Glomerular endothelial cell (primary cell): ENCODE results near the gene TXNDC2. TPM values are rescaled to one million over a fixed set of nuclear protein-coding genes. Genes with fewer than 3 reads are reported as not detected.
"Not testable (repeated sequence)": the region's sequence is repeated elsewhere in the genome, so short reads cannot be mapped to it uniquely, and the experiment has no call there.

ENCODE experiments used
- DNase-seq: peaks from one replicate; pipeline ENCODE4 v3.0.0-alpha.2; 2011; ENCODE audit warnings: low read depth, low spot score; ENCODE audit errors: extremely low read depth
- total RNA-seq: library from RNA; depleted of rRNA; stranded (reverse); fragments of >200 nt; gene quantifications from 2 replicates; pipeline ENCODE4 v1.2.3, GENCODE V29; 2015

Gene TXNDC2
- total RNA-seq, 1 donor from 2014 or later = not detected

DNA sequence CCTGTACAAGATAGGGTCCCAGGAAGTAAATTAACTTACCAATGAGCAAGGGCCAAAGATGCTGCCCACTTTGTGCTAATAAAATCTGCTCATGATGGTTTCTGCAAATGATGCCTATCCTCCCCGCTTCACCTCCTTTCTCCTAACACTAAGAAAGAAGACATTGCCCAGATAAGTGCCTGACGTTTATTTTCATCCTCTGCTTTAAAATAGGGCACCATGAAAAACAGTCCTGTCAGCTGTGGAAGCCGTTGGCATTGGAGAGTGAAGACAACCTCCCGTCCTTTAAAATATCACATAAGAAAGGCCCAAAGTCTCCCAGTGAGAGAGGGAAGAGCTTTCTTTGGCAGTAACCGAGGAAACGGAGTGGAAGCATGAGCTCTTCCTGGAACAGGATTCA is 1.7 kb upstream of the TXNDC2 start:
- no peak for DNase-seq

DNA sequence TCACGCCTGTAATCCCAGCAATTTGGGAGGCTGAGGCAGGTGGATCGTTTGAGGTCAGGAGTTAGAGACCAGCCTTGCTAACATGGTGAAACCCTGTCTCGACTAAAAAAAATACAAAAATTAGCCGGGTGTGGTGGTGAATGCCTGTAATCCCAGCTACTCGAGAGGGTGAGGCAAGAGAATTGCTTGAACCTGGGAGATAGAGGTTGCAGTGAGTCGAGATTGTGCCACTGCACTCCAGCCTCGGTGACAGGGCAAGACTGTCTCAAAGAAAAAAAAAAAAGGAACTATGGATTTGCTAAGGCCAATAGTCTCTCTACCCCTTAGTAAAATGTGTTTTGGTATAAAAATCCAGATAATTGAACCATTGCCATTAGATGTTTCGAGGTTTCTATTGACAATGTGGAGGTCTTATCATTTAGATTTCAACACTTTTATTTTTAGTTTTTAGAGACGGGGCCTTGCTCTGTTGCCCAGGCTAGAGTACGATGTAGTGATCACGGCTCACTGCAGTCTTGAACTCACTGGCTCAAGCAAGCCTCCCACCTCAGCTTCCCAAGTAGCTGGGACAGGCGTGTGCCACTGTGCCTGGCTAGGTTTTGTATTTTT is 1.1 kb upstream of the TXNDC2 start:
- no peak for DNase-seq

DNA sequence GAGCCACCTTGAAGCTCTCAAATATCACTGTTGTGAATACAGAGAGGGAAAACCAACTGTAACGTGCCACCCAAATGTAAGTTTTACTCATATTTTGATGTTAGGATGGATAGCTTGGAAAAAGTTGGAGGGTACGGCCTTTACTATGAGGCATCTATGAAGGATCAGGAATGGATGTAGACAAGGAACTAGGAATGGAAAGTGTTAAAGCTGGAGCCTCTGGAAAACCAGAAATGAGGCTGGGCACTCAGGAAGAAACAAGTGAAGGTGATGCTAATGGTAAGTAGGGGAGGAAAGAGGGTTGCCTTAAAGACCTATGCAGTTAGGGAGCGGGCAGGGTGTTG is 204 bp downstream of the TXNDC2 start:
- no peak for DNase-seq

DNA sequence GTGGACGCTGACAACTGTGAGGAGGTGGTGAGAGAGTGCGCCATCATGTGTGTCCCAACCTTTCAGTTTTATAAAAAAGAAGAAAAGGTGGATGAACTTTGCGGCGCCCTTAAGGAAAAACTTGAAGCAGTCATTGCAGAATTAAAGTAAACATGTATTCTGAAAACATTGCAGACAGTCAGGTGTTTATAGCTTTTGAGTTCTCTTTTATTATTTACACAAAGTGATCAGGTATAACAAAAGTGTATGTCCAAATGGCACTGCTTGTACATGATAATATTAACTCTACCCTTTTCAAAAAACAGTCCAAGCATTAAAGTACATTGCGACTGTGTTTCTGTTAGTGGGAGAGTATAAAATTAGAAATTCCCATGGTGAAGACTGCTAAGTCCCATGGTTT is 2.2 kb downstream of the TXNDC2 start:
- DNase-seq = no peak

DNA sequence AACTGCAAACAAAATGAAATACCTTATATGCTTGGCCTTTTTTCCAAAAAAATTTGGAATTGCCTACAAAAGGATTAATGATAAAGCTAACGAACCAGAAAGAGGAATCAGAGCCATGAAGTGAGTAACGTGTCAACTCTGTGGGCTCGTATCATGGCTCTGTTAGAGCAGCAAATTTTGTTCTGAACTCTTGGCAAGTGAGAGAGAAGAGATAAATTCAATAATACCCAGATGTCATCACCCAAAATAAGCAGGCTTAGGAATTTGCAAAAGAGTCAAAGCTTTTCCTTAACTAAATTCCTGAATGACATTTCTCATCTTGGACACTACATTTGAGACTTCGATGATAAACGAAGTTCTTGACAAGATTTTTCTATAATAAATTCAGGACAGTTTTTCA is 4.4 kb downstream of the TXNDC2 start:
- no peak for DNase-seq

DNA sequence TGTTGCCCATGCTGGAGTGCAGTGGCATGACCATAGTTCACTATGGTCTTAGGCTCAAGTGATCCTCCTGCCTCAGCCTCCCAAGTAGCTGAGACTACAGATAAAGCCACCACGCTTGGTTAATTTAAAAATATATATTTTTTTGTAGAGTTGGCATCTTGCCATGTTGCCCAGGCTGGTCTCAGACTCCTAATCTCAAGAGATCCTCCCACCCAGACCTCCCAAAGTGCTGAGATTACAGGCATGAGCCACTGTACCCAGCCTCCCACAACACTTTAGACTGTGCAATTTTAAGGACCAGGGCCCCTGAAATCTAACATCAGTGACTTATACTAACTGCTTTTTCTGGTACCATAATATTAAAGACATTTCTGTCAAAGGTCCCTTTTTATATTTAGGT is 5.2 kb downstream of the TXNDC2 start:
- no peak for DNase-seq

DNA sequence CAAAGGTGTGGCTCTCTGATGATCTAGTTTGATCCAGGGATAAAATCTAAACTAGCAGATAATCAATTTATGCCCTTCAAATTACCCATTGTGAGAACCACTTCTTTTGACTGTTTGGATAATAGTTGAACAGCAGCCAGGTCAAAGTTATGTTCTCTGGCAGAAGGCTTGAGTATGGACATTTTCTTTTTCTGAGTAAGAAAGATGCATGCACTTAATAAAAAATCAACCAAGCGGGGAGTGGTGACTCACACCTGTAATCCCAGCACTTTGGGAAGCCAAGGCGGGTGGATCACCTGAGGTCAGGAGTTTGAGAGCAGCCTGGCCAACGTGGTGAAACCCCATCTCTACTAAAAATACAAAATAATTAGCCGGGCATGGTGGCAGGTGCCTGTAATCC is 5.7 kb downstream of the TXNDC2 start:
- DNase-seq = not testable (repeated sequence)

DNA sequence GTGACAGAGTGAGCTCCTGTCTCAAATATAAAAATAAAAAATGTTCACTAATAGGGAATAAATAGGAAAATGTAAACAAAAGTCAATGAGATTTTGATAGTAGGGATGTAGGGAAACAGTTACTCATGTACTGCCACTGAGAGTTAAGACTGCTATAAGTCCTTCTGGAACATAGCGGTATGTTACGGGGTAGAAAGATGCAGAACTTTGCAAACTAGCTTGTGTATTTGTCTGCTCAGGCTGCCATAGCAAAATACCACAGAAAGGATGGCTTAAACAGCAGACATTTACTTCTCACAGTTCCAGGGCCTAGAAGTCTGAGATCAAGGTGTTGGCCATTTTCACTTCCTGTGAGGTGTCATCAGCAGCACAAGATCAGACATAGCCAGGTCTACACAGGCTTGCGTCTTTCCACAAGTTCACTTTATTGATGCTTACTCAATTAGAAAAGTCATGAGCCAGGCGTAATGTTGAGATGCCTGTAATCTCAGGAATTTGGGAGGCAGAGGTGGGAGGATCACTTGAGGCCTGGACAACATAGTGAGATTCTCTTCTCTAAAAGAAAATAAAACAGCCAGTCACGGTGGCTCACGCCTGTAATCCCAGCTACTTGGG is 8.8 kb downstream of the TXNDC2 start:
- DNase-seq = no peak

DNA sequence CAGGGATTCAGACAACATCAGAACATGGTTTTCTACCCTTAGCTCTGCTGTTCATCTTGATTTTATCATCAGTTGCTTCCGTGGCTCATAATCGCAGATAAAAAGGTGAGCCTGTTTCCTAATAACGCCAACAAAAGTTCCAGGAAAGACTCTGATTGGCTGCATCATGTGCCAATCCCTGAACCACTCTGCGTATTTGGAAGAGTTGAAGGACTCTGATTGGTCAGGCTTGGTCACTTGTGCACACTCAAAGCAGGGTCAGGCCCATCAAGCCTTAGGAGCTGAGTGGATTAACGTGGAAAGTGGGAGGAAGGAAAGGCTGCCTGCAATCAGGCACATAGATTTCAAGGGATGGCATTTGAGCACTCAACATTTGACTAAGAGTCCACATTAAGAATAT is 11.4 kb downstream of the TXNDC2 start:
- no peak for DNase-seq

DNA sequence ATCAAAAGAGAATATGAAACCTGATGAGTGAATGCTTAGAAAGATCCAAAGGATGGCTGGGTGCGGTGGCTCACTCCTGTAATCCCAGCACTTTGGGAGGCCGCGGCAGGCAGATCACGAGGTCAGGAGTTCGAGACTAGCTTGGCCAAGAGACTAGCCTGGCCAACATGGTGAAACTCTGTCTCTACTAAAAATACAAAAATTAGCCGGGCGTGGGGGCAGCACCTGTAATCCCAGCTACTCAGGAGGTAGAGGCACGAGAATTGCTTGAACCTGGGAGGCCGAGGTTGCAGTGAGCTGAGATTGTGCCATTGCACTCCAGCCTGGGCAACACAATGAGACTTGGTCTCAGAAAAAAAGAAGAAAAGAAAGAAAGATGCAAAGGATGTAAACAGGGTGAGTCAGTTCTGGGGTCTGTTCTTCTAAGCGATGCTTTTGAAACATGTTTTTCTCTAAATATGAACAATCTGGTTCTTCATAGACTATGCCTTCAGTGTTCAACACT is 12.1 kb downstream of the TXNDC2 start:
- not testable (repeated sequence) for DNase-seq

DNA sequence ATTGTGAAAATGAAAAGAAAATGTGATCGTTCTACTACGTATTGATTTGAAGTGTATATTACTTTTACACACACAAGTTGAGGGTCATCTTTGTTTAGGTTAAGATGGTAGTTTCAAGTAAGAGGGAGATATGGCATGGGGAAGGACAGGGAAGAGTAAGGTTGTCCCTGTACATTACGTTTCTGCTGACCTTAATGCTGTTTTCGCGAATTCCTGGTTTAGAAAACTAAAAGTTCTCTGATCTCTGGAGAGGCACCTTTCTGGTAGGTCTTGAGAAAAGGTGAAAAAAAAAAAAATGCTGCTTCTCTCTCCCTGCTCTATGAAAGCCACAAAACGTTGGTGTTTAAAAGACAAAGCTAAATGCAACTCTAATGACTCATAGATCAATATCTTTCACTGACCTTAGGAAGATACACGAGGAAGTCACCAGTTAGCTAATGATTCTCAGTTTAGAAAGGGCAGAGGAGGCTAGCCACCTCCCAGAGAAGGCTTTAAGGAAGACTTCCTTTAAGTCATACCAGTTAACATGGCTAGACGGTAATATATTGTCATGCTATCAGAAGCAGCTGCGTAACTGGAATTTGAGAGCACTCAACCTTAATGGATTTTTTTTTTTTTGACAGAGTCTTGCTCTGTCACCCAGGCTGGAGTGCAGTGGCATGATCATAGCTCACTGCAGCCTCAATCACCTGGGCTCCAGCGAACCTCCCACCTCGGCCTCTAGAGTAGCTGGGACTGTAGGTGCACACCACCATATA is 13.2 kb downstream of the TXNDC2 start:
- no peak for DNase-seq

DNA sequence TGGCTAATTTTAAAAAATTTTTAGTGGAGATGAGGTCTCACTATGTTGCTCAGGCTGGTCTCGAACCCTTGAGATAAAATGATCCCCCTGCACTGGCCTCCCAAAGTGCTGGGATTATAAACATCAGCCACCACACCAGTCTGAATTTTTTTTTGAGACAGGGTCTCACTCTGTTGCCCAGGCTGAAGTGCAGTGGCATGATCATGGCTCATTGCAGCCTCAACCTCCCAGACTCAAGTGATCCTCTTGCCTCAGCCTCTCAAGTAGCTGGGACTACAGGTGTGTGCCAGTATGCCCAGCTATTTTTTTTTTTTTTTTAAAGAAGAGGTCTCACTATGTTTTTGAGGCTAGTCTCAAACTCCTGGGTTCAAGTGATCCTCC is 13.8 kb downstream of the TXNDC2 start:
- not testable (repeated sequence) for DNase-seq

DNA sequence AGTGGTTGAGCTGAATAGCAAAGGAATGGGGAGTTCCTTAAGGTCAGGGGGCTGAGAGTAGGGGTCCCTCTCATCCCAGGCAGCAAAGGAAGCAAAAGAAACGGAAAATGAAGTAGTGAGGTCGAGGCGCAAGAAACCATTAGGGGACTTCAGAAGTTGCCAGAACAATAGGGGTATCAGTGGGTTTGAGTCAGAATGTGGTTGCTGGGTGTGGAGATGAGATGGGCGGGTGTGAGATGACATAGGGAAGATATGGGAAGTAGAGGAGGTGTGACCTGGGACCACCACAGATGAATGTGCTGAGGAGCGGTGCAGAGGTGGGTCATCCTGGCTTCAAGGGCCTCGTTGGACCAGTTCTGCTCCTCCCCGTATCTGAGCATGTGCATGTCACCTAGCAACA is 14.9 kb downstream of the TXNDC2 start:
- DNase-seq = no peak

DNA sequence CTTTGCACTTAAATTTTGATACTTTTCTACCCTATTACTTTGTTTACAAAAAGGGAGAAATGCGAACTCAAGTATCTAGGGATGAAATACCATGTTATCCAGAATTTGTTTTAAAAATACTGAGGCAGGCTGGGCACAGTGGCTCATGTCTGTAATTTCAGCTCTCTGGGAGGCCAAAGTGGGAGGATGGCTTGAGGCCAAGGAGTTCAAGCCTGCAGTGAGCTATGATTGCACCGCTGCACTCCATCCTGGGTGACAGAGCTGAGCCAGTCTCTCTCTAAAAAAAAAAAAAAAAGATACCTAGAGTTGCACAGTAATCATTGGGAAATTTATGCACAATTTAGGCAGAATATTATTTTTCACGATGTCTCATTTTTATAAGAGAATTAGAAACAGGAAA is 15.6 kb downstream of the TXNDC2 start:
- no peak for DNase-seq

DNA sequence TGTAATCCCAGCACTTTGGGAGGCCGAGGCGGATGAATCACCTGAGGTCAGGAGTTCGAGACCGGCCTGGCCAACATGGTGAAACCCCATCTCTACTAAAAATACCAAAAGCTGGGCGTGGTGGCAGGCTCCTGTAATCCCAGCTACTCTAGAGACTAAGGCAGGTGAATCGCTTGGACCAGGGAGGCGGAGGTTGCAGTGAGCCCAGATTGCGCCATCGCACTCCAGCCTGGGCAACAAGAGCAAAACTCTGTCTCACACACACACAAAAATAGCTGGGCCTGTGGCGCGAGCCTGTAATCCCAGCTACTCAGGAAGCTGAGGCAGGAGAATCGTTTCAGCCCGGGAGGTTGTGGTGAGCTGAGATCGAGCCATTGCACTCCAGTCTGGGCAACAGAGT is 16.5 kb downstream of the TXNDC2 start:
- not testable (repeated sequence) for DNase-seq

DNA sequence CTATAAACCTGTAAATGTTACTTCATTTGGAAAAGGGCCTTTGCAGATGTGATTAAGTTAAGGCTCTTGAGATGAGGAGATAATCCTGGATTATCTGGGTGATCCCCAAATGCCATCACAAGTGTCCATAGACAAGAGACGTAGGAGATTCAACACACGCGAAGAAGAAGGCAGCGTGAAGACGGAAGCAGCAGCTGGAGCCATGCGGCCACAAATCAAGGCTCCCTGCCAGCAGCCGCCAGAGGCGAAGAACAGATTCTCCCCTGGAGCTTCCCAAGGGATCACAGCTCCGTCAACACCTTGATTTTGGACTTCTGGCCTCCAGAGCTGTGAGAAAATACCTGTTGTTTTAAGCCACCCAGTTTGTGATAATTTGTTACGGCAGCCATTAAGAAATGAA is 17.1 kb downstream of the TXNDC2 start:
- DNase-seq = no peak

DNA sequence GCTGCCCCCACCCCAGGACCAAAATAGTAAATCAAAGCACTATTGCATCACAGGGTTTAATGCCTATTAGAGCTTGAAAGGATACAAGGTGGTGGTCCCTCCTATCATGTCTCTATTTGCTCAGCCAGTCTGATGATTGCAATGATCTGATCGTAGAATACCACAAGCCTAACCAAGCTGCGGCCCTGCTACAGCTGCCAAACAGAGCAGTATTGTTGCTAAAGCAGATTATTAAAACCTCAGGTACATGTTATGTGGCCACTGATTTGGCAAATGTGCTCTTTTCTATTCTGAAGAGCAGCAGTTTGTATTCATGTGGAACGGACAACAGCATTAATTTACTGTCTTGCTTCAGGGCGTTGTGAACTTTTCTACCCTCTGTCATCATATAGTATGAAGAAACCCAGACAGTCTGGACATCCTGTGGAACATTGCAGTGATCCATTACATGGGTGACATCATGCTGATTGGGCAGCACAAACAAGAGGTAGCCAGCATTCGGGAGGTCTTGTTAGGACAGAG is 19.7 kb downstream of the TXNDC2 start:
- DNase-seq = no peak

DNA sequence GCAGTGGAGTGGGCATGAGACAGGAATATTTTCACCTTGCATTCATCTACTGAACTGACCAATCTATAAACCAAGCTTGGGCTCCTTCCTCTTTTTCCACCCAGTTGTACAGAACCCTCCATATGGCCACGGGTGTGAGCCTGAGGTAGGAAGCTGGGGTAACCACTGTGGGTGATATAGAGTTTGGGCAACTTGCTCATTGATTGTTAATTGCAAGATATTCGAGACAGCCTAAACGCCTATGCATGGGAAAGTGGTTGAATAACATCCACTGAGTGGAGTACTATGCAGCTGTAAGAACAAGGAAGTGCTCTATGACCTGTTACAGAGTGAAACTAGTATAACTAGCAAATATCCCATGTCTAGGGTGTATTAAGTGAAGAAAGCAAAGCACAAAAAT is 20.7 kb downstream of the TXNDC2 start:
- DNase-seq = no peak

DNA sequence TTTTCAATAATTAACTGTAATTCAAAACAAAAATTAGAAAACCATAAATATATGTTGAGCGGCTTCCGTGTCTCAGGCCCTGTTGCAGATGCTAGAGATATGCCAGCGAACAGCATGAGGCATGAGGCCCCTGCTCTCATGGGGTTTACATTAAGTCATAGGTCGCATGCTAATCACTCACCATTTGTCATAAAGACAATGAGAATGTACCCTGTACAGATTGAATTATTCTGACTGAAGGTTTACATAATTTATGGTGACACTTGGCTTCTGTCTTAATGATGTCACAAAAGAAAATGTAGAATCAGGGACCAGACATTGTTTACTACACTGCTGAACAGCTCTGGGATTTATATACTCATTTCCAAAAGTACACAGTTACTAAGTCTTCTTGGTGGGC is 22.1 kb downstream of the TXNDC2 start:
- DNase-seq = no peak

DNA sequence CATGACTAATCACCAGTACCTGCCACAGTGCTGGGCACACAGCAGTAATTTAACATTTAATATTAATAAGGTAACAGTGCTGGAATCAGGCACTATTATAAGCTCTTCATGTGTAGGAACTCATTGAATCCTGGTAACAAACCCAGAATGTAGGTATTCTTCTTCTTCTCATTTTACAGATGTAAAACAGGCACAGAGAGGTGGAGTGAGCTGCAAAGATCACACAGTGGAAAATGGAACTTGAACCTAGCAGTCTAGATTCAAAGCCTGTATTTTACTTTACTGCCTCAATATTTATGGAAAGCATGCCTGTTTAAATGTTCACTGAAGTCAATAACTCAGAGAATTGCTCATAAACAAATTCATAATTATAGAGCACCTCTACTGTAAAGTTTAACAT is 24.3 kb downstream of the TXNDC2 start:
- no peak for DNase-seq

DNA sequence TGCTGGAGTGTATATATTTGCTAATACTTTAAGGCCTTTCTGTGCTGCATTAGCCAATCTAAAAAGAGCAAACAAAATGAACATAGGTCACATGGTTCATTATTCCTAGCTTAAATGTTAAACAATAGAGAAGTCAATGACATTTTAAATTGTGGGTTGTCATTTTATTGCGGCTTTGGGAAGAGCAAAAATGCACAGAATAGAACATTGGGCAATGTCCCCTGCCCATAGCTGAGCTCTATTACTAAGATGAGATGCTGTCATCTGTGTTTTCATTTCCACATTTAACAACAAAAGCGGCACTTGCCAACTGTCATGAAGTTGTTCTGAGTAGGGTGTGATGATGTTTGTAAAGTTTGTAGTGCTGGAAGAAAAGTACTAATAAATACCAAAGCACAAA is 24.9 kb downstream of the TXNDC2 start:
- DNase-seq = no peak

DNA sequence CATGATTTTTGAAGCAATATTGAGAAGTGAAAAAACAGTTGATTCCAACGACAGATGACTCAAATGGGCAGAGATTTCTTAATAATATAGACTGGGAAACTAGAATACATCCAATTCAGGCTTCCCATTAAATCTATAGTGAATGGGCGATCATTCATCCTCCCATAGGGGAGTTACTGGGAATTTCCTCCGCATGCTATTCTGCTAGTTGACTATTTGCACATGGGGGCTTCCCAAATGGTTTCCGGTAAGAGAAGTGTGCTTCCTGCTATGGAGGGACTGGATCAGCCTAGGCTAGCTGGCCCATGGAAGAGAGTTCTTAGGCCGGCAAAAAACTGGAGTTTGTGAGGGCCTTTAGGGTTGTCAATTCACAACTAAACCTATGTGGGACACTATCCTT is 25.5 kb downstream of the TXNDC2 start:
- no peak for DNase-seq
